ENCODE data around the gene RBL1.
"Not testable (repeated sequence)": the region's sequence is repeated elsewhere in the genome, so short reads cannot be mapped to it uniquely, and the experiment has no call there.

DNA sequence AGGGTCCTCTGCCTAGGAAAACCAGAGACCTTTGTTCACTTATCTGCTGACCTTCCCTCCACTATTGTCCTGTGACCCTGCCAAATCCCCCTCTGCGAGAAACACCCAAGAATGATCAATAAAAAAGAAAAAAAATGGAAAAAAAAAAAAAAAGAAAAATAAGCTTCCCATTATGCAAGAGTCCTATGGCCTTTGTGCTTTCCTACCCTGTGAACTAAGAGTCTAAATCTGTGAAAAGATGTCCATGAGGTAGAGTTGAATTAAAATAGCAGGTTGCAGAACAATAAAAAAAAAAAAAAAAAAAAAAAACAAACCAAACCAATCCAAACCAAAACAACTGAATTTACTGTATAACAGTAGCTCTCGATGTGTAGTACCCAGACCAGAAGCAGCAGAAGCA, 94.2 kb downstream of the RBL1 start:
- TF ChIP-seq ZNF24 (IDR thresholded peaks at IDR 0.05); ZNF274 (IDR thresholded peaks at IDR 0.05; ENCODE audit: insufficient read depth, insufficient read length); POLR2AphosphoS2 (IDR thresholded peaks at IDR 0.05; ENCODE audit: low read depth, low read length); YY1 (IDR thresholded peaks at IDR 0.05; ENCODE audit: low read depth, low read length); MEF2A (IDR thresholded peaks at IDR 0.05; ENCODE audit: insufficient read depth, low read depth, low read length); EZH2 (IDR thresholded peaks at IDR 0.05; ENCODE audit: borderline replicate concordance, control insufficient read depth, low read depth, low read length); POLR2A (IDR thresholded peaks at IDR 0.05; ENCODE audit: low read depth, low read length); FOXM1 (IDR thresholded peaks at IDR 0.05; ENCODE audit: low read depth, low read length); BRCA1 (IDR thresholded peaks at IDR 0.05; ENCODE audit: low read depth, low read length); SMC3 (IDR thresholded peaks at IDR 0.05; ENCODE audit: borderline replicate concordance, low read length): not testable (repeated sequence)
- TF ChIP-seq, protein P1, sequence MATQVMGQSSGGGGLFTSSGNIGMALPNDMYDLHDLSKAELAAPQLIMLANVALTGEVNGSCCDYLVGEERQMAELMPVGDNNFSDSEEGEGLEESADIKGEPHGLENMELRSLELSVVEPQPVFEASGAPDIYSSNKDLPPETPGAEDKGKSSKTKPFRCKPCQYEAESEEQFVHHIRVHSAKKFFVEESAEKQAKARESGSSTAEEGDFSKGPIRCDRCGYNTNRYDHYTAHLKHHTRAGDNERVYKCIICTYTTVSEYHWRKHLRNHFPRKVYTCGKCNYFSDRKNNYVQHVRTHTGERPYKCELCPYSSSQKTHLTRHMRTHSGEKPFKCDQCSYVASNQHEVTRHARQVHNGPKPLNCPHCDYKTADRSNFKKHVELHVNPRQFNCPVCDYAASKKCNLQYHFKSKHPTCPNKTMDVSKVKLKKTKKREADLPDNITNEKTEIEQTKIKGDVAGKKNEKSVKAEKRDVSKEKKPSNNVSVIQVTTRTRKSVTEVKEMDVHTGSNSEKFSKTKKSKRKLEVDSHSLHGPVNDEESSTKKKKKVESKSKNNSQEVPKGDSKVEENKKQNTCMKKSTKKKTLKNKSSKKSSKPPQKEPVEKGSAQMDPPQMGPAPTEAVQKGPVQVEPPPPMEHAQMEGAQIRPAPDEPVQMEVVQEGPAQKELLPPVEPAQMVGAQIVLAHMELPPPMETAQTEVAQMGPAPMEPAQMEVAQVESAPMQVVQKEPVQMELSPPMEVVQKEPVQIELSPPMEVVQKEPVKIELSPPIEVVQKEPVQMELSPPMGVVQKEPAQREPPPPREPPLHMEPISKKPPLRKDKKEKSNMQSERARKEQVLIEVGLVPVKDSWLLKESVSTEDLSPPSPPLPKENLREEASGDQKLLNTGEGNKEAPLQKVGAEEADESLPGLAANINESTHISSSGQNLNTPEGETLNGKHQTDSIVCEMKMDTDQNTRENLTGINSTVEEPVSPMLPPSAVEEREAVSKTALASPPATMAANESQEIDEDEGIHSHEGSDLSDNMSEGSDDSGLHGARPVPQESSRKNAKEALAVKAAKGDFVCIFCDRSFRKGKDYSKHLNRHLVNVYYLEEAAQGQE (IDR thresholded peaks at IDR 0.05; ENCODE audit: low read depth, low read length), result not testable (repeated sequence)
- TF ChIP-seq, protein P2, sequence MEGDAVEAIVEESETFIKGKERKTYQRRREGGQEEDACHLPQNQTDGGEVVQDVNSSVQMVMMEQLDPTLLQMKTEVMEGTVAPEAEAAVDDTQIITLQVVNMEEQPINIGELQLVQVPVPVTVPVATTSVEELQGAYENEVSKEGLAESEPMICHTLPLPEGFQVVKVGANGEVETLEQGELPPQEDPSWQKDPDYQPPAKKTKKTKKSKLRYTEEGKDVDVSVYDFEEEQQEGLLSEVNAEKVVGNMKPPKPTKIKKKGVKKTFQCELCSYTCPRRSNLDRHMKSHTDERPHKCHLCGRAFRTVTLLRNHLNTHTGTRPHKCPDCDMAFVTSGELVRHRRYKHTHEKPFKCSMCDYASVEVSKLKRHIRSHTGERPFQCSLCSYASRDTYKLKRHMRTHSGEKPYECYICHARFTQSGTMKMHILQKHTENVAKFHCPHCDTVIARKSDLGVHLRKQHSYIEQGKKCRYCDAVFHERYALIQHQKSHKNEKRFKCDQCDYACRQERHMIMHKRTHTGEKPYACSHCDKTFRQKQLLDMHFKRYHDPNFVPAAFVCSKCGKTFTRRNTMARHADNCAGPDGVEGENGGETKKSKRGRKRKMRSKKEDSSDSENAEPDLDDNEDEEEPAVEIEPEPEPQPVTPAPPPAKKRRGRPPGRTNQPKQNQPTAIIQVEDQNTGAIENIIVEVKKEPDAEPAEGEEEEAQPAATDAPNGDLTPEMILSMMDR (IDR thresholded peaks at IDR 0.05 in 2 of 3, conservative IDR thresholded peaks at IDR 0.05 in 1 of 3; ENCODE audit: control insufficient read depth in 2 of 3, extremely low read depth in 1 of 3, insufficient read depth in 1 of 3, low read depth in 3 of 3, low read length in 3 of 3), result not testable (repeated sequence)
- TF ChIP-seq, protein P3, sequence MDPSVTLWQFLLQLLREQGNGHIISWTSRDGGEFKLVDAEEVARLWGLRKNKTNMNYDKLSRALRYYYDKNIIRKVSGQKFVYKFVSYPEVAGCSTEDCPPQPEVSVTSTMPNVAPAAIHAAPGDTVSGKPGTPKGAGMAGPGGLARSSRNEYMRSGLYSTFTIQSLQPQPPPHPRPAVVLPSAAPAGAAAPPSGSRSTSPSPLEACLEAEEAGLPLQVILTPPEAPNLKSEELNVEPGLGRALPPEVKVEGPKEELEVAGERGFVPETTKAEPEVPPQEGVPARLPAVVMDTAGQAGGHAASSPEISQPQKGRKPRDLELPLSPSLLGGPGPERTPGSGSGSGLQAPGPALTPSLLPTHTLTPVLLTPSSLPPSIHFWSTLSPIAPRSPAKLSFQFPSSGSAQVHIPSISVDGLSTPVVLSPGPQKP (IDR thresholded peaks at IDR 0.05; ENCODE audit: low read depth, low read length), result not testable (repeated sequence)
